ENCODE results near the gene ZG16.

ZG16 gene

DNA sequence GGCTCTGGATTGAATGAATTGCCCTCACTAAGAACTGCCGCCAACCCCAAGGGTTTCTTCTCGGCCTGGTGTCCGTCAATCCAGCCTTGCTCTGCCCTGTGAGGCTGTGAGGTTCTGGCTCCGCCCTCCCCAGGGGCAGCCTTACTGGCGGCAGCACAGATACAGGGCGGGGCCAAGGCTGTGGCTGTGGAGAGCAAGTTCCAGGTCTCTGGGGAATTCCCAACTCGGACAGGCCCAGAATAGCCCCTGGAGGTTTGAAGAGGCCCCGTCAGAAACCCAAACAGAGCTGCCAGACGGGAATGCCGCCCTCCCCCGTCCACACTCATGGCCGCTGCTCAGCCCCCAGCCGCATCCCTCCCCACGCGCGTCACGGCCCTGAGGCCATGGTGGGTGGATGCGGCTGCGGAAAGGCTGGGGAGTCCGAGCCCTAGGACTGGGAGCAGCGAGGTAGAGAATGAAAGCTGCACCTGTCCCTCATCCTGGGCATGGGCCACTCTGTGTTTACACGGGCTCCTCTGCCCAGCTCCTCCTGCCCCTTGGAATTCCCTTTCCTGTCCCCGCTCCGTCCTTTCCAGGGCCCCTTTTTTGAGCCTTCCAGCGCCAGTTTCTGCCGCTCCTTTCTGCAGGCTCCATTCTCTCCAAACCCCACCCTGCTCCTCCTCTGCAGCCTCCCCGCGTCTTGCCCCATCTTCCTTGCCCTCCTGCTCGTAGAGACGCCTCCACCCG lies 33.3 kb downstream of the ZG16 start:
- peaks cover 34% of the 10 kb centered on the region for H3K4me1 ChIP-seq (ENCODE audit: control insufficient read depth, insufficient read depth, low read length, unreplicated experiment)
- peaks cover 9% of the 10 kb centered on the region; the same call in 1 of the 2 replicates for H3K36me3 ChIP-seq (ENCODE audit: insufficient read depth, low read length)
- no peak overlapping the region for H2AFZ ChIP-seq (ENCODE audit: low read length, unreplicated experiment)
- peak overlapping the region; percentile 30; the same call in 1 of the 2 replicates for H3K27ac ChIP-seq (ENCODE audit: low read depth, low read length)
- H3K4me3 ChIP-seq (ENCODE audit: low read depth, low read length) = peak overlapping the region; percentile 70
- peaks cover 16% of the 10 kb centered on the region for H3K79me2 ChIP-seq (ENCODE audit: control insufficient read depth, insufficient read depth, low read length, unreplicated experiment)
- no peaks in the 10 kb centered on the region for H3K27me3 ChIP-seq (ENCODE audit: insufficient read depth, low read length)

DNA sequence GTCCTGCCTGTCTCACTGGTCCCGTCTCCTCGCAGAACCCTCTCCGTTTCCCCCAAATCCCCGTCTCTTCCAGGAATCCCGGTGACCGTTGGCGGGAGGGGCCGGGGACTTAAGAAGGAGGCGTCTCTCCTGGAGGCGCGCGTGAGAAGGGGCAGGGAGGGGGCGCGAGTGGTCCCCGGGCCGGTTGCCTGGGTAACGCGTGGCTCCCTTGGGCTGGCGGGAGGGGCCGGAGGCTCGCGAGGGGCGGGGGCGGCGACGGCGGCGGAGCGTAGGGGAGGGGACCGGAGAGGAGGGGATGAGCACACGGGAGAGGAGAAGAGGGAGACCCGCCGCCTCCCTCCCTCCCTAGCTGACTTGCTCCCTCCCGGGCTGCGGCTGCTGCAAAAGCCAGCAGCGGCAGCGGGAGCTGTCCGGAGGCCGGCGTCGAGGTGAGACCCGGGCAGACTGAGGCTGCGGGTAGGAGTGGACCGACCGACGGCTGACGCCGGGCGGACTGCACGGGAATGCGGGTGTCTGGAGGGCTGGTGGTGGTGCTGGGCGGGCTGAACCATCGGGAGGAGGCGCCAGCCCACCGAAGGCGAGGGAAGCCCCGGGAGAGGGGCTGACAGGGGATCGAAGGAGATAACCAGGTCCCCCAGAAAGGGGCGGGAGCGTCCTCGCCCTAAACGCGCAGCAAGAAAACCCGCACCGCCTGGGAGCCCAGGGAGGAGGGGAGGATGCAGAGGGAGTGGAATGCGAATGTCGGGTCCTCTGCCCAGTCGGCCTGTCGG lies 34.0 kb downstream of the ZG16 start, which contains the start of gene PRRT2:
Gene PRRT2 (plus strand): TSS at position 298 of the 770 bp plus-strand sequence. CDS start 862 bp downstream, outside the sequence.
- peaks cover 34% of the 10 kb centered on the region for H3K4me1 ChIP-seq (ENCODE audit: control insufficient read depth, insufficient read depth, low read length, unreplicated experiment)
- H2AFZ ChIP-seq (ENCODE audit: low read length, unreplicated experiment) = no peak within 1 kb of the TSS
- H3K4me3 ChIP-seq (ENCODE audit: low read depth, low read length) = peak within 1 kb of the TSS; percentile 70
- peaks cover 9% of the 10 kb centered on the region; the same call in 1 of the 2 replicates for H3K36me3 ChIP-seq (ENCODE audit: insufficient read depth, low read length)
- H3K27ac ChIP-seq (ENCODE audit: low read depth, low read length) = peak within 1 kb of the TSS; percentile 30; the same call in 1 of the 2 replicates
- peaks cover 19% of the 10 kb centered on the region for H3K79me2 ChIP-seq (ENCODE audit: control insufficient read depth, insufficient read depth, low read length, unreplicated experiment)
- H3K27me3 ChIP-seq (ENCODE audit: insufficient read depth, low read length) = no peaks in the 10 kb centered on the region

DNA sequence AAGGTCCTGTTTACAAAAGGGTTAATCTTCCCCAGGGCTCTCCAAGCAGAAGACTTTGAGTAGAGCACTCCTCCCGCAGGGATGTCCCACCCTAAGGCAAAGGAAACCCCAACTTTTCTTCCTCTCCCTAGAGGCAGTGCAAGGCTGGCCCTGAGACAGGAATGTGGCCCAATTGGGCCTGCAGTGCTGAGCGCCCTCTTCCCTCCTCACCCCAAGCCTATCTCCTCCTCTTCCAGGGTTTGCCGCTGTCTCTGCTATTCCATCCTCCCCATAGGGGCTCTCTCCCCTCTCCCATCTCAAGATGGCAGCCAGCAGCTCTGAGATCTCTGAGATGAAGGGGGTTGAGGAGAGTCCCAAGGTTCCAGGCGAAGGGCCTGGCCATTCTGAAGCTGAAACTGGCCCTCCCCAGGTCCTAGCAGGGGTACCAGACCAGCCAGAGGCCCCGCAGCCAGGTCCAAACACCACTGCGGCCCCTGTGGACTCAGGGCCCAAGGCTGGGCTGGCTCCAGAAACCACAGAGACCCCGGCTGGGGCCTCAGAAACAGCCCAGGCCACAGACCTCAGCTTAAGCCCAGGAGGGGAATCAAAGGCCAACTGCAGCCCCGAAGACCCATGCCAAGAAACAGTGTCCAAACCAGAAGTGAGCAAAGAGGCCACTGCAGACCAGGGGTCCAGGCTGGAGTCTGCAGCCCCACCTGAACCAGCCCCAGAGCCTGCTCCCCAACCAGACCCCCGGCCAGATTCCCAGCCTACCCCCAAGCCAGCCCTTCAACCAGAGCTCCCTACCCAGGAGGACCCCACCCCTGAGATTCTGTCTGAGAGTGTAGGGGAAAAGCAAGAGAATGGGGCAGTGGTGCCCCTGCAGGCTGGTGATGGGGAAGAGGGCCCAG lies 34.9 kb downstream of the ZG16 start:
- no peak overlapping the region for H2AFZ ChIP-seq (ENCODE audit: low read length, unreplicated experiment)
- peaks cover 25% of the 10 kb centered on the region for H3K79me2 ChIP-seq (ENCODE audit: control insufficient read depth, insufficient read depth, low read length, unreplicated experiment)
- H3K4me1 ChIP-seq (ENCODE audit: control insufficient read depth, insufficient read depth, low read length, unreplicated experiment) = peaks cover 37% of the 10 kb centered on the region
- H3K27me3 ChIP-seq (ENCODE audit: insufficient read depth, low read length) = no peaks in the 10 kb centered on the region
- no peak overlapping the region for H3K27ac ChIP-seq (ENCODE audit: low read depth, low read length)
- H3K36me3 ChIP-seq (ENCODE audit: insufficient read depth, low read length) = peaks cover 9% of the 10 kb centered on the region; the same call in 1 of the 2 replicates
- H3K4me3 ChIP-seq (ENCODE audit: low read depth, low read length) = peak overlapping the region; percentile 70

DNA sequence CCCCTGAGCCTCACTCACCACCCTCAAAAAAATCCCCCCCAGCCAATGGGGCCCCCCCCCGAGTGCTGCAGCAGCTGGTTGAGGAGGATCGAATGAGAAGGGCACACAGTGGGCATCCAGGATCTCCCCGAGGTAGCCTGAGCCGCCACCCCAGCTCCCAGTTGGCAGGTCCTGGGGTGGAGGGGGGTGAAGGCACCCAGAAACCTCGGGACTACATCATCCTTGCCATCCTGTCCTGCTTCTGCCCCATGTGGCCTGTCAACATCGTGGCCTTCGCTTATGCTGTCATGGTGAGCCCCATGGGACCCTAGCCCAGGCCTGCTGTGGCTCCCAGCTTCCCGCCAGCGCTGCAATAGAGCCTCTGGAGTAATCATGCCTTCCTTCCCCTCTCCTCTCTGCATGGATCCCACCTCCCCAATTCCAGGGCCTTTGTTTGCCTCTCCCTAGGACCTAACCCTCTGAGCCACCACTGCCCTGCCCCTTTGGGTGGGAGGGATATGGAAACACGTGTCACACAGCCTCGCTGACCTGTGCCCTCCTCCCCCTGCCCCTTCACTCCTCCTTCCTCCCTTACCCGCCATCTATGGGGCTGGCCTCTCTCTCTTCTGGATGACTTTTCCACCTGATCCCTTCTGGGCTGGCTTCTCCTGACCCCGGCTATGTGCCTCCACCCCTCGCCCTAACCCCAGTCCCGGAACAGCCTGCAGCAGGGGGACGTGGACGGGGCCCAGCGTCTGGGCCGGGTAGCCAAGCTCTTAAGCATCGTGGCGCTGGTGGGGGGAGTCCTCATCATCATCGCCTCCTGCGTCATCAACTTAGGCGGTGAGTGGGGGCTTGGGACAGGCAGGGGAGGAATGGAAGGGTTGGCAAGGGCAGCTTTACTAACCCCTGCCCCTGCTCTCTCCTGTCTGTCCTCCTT lies 35.8 kb downstream of the ZG16 start:
- H3K4me1 ChIP-seq (ENCODE audit: control insufficient read depth, insufficient read depth, low read length, unreplicated experiment) = peaks cover 36% of the 10 kb centered on the region
- H2AFZ ChIP-seq (ENCODE audit: low read length, unreplicated experiment) = no peak overlapping the region
- peaks cover 22% of the 10 kb centered on the region for H3K79me2 ChIP-seq (ENCODE audit: control insufficient read depth, insufficient read depth, low read length, unreplicated experiment)
- peaks cover 3% of the 10 kb centered on the region; the same call in 1 of the 2 replicates for H3K36me3 ChIP-seq (ENCODE audit: insufficient read depth, low read length)
- H3K27me3 ChIP-seq (ENCODE audit: insufficient read depth, low read length) = no peaks in the 10 kb centered on the region
- H3K27ac ChIP-seq (ENCODE audit: low read depth, low read length) = no peak overlapping the region
- H3K4me3 ChIP-seq (ENCODE audit: low read depth, low read length) = no peak overlapping the region

DNA sequence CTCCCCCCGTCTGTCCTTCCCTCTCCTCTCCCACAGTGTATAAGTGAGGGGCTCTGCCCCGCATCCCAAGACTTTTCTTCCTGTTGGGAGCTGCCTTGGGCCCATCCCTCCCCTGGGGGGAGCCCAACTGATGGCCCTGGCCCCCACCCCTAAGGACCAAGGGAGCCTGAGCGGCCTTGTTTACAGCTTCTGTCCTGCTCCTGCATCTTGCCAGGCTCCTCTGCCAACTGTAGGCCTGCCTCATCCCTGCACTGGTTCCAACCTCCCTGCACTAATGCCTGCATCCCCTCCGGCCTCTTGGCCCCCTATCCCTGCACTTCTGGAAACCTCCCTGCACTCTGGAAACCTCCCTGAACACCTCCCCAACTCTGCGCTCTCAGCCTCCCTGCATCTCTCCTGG lies 36.5 kb downstream of the ZG16 start:
- H2AFZ ChIP-seq (ENCODE audit: low read length, unreplicated experiment) = no peak overlapping the region
- H3K27me3 ChIP-seq (ENCODE audit: insufficient read depth, low read length) = no peaks in the 10 kb centered on the region
- peak overlapping the region; percentile 87; the same call in 1 of the 2 replicates for H3K4me3 ChIP-seq (ENCODE audit: low read depth, low read length)
- no peaks in the 10 kb centered on the region for H3K36me3 ChIP-seq (ENCODE audit: insufficient read depth, low read length)
- H3K79me2 ChIP-seq (ENCODE audit: control insufficient read depth, insufficient read depth, low read length, unreplicated experiment) = peaks cover 22% of the 10 kb centered on the region
- H3K4me1 ChIP-seq (ENCODE audit: control insufficient read depth, insufficient read depth, low read length, unreplicated experiment) = peaks cover 35% of the 10 kb centered on the region
- H3K27ac ChIP-seq (ENCODE audit: low read depth, low read length) = no peak overlapping the region

DNA sequence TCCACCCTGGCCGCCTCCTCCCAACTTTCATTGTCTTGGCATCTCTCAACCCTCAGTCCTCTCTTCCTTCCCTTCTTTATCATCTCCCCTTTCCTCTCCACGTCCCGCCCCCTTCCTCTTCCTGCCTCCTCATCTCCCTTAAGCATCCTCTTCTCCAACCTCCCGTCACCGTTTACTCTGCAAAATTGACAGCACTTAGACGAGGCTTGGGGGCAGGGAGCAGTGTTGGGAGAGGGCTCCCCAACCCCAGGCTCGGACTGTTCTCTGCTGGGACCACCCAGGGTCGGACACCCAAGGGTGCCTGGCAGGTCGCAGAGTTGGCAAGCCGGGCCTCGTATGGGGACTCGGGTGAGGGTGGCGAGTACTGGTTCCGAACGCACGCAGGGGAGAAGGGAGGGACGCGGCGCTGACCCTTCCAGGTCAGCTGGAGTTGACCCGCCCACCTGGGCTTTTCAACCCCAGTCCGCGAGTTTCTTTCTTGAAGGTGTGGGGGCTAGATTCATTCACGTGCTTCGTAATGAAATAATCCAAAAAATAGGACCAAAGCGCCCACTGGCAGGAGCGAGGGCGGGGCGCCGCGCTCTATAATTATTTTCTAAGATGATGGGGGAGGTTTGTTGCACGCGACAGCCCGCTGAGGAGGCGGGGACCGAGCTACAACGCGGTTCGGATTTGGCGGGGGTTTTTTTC lies 37.1 kb downstream of the ZG16 start:
- H3K27me3 ChIP-seq (ENCODE audit: insufficient read depth, low read length) = no peaks in the 10 kb centered on the region
- peak overlapping the region; percentile 87 for H3K4me3 ChIP-seq (ENCODE audit: low read depth, low read length)
- peaks cover 28% of the 10 kb centered on the region for H3K79me2 ChIP-seq (ENCODE audit: control insufficient read depth, insufficient read depth, low read length, unreplicated experiment)
- peak overlapping the region; percentile 63 for H3K27ac ChIP-seq (ENCODE audit: low read depth, low read length)
- no peaks in the 10 kb centered on the region for H3K36me3 ChIP-seq (ENCODE audit: insufficient read depth, low read length)
- peaks cover 31% of the 10 kb centered on the region for H3K4me1 ChIP-seq (ENCODE audit: control insufficient read depth, insufficient read depth, low read length, unreplicated experiment)
- H2AFZ ChIP-seq (ENCODE audit: low read length, unreplicated experiment) = peak overlapping the region; percentile 61

DNA sequence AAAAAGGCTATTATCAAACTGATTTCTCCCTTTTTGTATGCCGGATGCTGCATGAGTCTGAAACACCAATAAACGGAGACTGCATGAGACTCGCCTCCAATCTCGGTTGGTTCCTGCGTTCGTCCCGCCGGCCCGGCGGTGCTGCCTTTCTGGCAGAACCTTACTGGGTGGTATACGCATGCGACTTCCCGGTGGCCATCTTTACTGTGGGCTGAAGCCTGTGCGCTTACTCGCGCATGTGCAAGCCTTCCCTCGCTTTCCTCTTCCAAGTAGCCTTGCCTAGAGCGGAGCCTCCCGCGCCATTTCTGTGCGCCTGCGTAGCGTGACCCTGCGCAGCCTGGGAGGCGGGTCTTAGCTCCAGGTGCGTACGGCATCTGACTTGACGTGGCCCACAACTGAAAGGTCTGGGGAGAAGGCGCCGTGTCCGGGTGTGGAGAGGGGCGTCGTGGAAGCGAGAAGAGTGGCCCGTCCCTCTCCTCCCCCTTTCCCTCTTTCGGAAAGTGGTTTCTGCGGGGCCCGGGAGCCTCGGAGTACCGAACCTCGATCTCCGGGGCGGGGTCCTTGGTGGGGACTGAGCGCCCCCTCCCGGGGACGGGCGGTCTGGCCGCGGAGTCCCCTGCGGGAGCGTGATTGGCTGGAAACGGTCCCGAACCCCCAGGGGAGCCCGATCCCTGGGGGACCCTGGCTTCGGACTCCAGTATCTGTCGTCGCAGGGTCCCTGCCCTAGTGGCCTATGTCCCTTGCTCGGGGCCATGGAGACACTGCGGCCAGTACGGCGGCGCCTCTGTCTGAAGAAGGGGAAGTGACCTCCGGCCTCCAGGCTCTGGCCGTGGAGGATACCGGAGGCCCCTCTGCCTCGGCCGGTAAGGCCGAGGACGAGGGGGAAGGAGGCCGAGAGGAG lies 38.0 kb downstream of the ZG16 start, which contains the start of gene PAGR1:
Gene PAGR1 (plus strand): TSS at position 360 of the 901 bp plus-strand sequence. CDS start 374 bp downstream, at position 734.
- H3K4me1 ChIP-seq (ENCODE audit: control insufficient read depth, insufficient read depth, low read length, unreplicated experiment) = peaks cover 23% of the 10 kb centered on the region
- H3K27me3 ChIP-seq (ENCODE audit: insufficient read depth, low read length) = no peaks in the 10 kb centered on the region
- H3K36me3 ChIP-seq (ENCODE audit: insufficient read depth, low read length) = no peaks in the 10 kb centered on the region
- H3K79me2 ChIP-seq (ENCODE audit: control insufficient read depth, insufficient read depth, low read length, unreplicated experiment) = peaks cover 37% of the 10 kb centered on the region
- peak within 1 kb of the TSS; percentile 87 for H3K4me3 ChIP-seq (ENCODE audit: low read depth, low read length)
- H2AFZ ChIP-seq (ENCODE audit: low read length, unreplicated experiment) = peak within 1 kb of the TSS; percentile 61
- peak within 1 kb of the TSS; percentile 63 for H3K27ac ChIP-seq (ENCODE audit: low read depth, low read length)

DNA sequence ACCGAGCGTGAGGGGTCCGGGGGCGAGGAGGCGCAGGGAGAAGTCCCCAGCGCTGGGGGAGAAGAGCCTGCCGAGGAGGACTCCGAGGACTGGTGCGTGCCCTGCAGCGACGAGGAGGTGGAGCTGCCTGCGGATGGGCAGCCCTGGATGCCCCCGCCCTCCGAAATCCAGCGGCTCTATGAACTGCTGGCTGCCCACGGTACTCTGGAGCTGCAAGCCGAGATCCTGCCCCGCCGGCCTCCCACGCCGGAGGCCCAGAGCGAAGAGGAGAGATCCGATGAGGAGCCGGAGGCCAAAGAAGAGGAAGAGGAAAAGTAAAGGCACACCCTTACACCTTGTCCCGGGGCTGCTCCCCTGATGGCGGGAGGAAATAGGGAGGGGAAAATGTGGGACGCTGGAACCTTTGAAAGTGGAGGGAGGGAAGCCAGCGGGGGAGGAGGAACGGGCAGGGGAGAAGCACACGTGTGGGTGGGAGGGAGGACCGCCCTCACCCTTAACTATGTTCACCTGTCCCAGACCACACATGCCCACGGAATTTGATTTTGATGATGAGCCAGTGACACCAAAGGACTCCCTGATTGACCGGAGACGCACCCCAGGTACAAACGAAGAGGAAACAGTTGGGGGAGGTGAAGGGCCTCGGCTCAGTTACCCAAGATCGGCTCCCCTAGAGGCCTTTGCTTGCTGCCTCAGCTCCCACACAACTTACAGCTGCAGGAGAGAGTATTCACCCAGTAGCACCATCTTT lies 38.8 kb downstream of the ZG16 start:
- H3K4me3 ChIP-seq (ENCODE audit: low read depth, low read length) = peak overlapping the region; percentile 87
- peak overlapping the region; percentile 52 for H2AFZ ChIP-seq (ENCODE audit: low read length, unreplicated experiment)
- no peaks in the 10 kb centered on the region for H3K27me3 ChIP-seq (ENCODE audit: insufficient read depth, low read length)
- H3K79me2 ChIP-seq (ENCODE audit: control insufficient read depth, insufficient read depth, low read length, unreplicated experiment) = peaks cover 43% of the 10 kb centered on the region
- peak overlapping the region; percentile 63; the same call in 1 of the 2 replicates for H3K27ac ChIP-seq (ENCODE audit: low read depth, low read length)
- peaks cover 28% of the 10 kb centered on the region for H3K4me1 ChIP-seq (ENCODE audit: control insufficient read depth, insufficient read depth, low read length, unreplicated experiment)
- no peaks in the 10 kb centered on the region for H3K36me3 ChIP-seq (ENCODE audit: insufficient read depth, low read length)

Measured in ACC112 (cell line).